Transverse colon (tissue), 4 donors: Measurements from ENCODE around the gene TP53TG5. TPM values are rescaled to one million over a fixed set of nuclear protein-coding genes. Genes with fewer than 3 reads are reported as not detected.
A peak's percentile ranks its signal among the peaks of the same experiment; 100 is the strongest.

Experiments
- DNase-seq: peaks from one replicate; pipeline ENCODE4 v3.0.0-alpha.2; 2019
- H3K27ac ChIP-seq, 4 donors: fragments of 200-600 bp; sonication (generic); 2 replicates each; pipeline ENCODE4 v1.5.1; 2016 to 2018; ENCODE audit warnings: inconsistent platforms in 4 of 4
- H3K27me3 ChIP-seq: fragments of 200-600 bp; sonication (generic); 2 replicates; pipeline ENCODE4 v1.5.1; 2017; ENCODE audit warnings: inconsistent platforms
- H3K36me3 ChIP-seq, 4 donors: fragments of 200-600 bp; sonication (generic); 2 replicates each; pipeline ENCODE4 v1.5.1; 2017 to 2019; ENCODE audit warnings: inconsistent platforms in 4 of 4
- H3K4me1 ChIP-seq, 4 donors: fragments of 200-600 bp; sonication (generic); 2 replicates each; pipeline ENCODE4 v1.5.1; 2017 to 2020; ENCODE audit warnings: inconsistent platforms in 4 of 4
- H3K4me3 ChIP-seq, 4 donors: fragments of 200-600 bp; sonication (generic); 1 replicate in 1 of 4; 2 replicates in 3 of 4; pipeline versions ENCODE4 v1.5.1 to v1.6.1; 2017 to 2019; ENCODE audit warnings: inconsistent platforms in 4 of 4
- H3K9me3 ChIP-seq, 2 donors: fragments of 200-600 bp; sonication (generic); 2 replicates each; pipeline ENCODE4 v1.5.1; 2017 to 2019; ENCODE audit warnings: inconsistent platforms in 2 of 2
- CTCF ChIP-seq, 5 experiments: fragments of 200-600 bp in 3 of 5; fragments of 450-650 bp in 2 of 5; sonication (generic) in 3 of 5; IDR thresholded peaks; 1 replicate in 2 of 5; 2 replicates in 3 of 5; pipeline ENCODE4 v1.5.1; 2016 to 2017; ENCODE audit warnings: antibody characterized with exemption in 5 of 5, inconsistent platforms in 3 of 5, mild to moderate bottlenecking in 2 of 5, moderate library complexity in 1 of 5
- EP300 ChIP-seq: sonication (generic); formaldehyde crosslinking; IDR thresholded peaks from one replicate; pipeline ENCODE4 v1.6.1; 2017; ENCODE audit warnings: antibody characterized with exemption, low read depth
- POLR2A ChIP-seq: fragments of 450-650 bp; IDR thresholded peaks from one replicate; pipeline ENCODE4 v1.6.1; 2016; ENCODE audit warnings: antibody characterized with exemption, mild to moderate bottlenecking, moderate library complexity
- POLR2AphosphoS5 ChIP-seq, 3 donors: sonication (generic); formaldehyde crosslinking; IDR thresholded peaks; one replicate each; pipeline ENCODE4 v1.6.1; 2016; ENCODE audit warnings: antibody characterized with exemption in 3 of 3
- WGBS, 2 donors: methylation state at CpG; one replicate each; pipeline ENCODE4 v1.1.5; 2018; ENCODE audit warnings: low coverage in 1 of 2; 5-methylcytosine and 5-hydroxymethylcytosine counted together
- in situ Hi-C, 4 donors: fragments of 200-750 bp; cut with MboI; loops; one replicate each; pipeline versions ENCODE4 v1.15.0 to v1.15.1; 2017; ENCODE audit warnings: low sequenced_read_pairs in 3 of 4, low pct_ligation_motif_present in 1 of 4, low pct_unique_long_range_greater_than_20kb in 1 of 4
- intact Hi-C: fragments of 100-400 bp; cut with DNase I; formaldehyde crosslinking; loops from one replicate; pipeline ENCODE4 v1.15.1; 2023; ENCODE audit warnings: low total_unique reads
- total RNA-seq, 4 donors: library from RNA; depleted of rRNA; stranded (reverse); fragments of >200 nt; gene quantifications; one replicate each; pipeline ENCODE4 v1.1.0, GENCODE V29; 2016

The TP53TG5 gene
- total RNA-seq, 4 donors from 2014 or later = 0.14 TPM; not detected in 3

GRCh38 chr20:45409521-45410272, 31.6 kb upstream of the TP53TG5 start:
- no peak for DNase-seq
- Histone ChIP-seq H3K27ac (peak overlapping the region; percentile 92 to 97 (median 96)), H3K36me3 (peaks cover 0 to 5% (median 0%) of the 10 kb centered on the region in 4 donors), H3K27me3 (no peaks in the 10 kb centered on the region), H3K4me1 (peaks cover 19 to 59% (median 51%) of the 10 kb centered on the region in 4 donors), H3K4me3 (no peak overlapping the region), H3K9me3 (no peaks in the 10 kb centered on the region)
- intact Hi-C loops = no loop called here
- TF ChIP-seq POLR2AphosphoS5 (IDR thresholded peaks at IDR 0.05) = peak in 1 of 3 donors; percentile 28
- no peak for TF ChIP-seq EP300
- WGBS, 2 donors = 79 to 88% methylated on average over 4 to 7 of the region's 7 CpGs
- in situ Hi-C loops = no loop called here

- Histone ChIP-seq H3K27me3 (no peaks in the 10 kb centered on the region), H3K4me3 (peak overlapping the region in 1 of 4 donors; percentile 86), H3K27ac (peak overlapping the region; percentile 92 to 97 (median 96)), H3K9me3 (no peaks in the 10 kb centered on the region), H3K4me1 (peaks cover 19 to 59% (median 52%) of the 10 kb centered on the region in 4 donors), H3K36me3 (peaks cover 0 to 5% (median 0%) of the 10 kb centered on the region in 4 donors)
- no peak for DNase-seq
- in situ Hi-C loops = no loop called here
- WGBS, 2 donors = 82 to 86% methylated on average over 1 to 7 of the region's 7 CpGs
- intact Hi-C loops = no loop called here
- TF ChIP-seq CTCF (IDR thresholded peaks at IDR 0.05) = no peak
- TF ChIP-seq EP300 = no peak
- no peak for TF ChIP-seq POLR2A
- TF ChIP-seq POLR2AphosphoS5 (IDR thresholded peaks at IDR 0.05) = no peak
These were observed 30.6 kb upstream of the TP53TG5 start for GRCh38 chr20:45408646-45409213.

GRCh38 chr20:45407783-45408645, 29.9 kb upstream of the TP53TG5 start, which contains the start of gene DBNDD2:
TSS of gene DBNDD2 (plus strand) at chr20:45408289. CDS start at chr20:45408468, 179 bp downstream.
- H3K4me1 ChIP-seq = peaks cover 19 to 59% (median 52%) of the 10 kb centered on the region in 4 donors
- intact Hi-C loops (no loop called here), in situ Hi-C loops (no loop called here)
- no peak for DNase-seq
- H3K27me3 ChIP-seq = no peaks in the 10 kb centered on the region
- no peaks in the 10 kb centered on the region for H3K9me3 ChIP-seq
- H3K4me3 ChIP-seq = peak within 1 kb of the TSS; percentile 62 to 93 (median 85)
- peak within 1 kb of the TSS; percentile 92 to 97 (median 96) for H3K27ac ChIP-seq
- 76% methylated on average over 21 of the region's 21 CpGs; no CpG with 5 or more reads in 1 of the 2 donors for WGBS, 2 donors
- H3K36me3 ChIP-seq = peaks cover 0 to 5% (median 0%) of the 10 kb centered on the region in 4 donors
- TF ChIP-seq POLR2AphosphoS5 (IDR thresholded peaks at IDR 0.05) (peak in 1 of 3 donors; percentile 2), EP300 (no peak)

GRCh38 chr20:45407067-45407745, 29.1 kb upstream of the TP53TG5 start:
- Histone ChIP-seq H3K9me3 (no peaks in the 10 kb centered on the region), H3K36me3 (peaks cover 0 to 5% (median 0%) of the 10 kb centered on the region in 4 donors), H3K4me1 (peaks cover 19 to 53% (median 49%) of the 10 kb centered on the region in 4 donors), H3K27me3 (no peaks in the 10 kb centered on the region), H3K4me3 (peak overlapping the region; percentile 62 to 93 (median 85)), H3K27ac (peak overlapping the region; percentile 92 to 97 (median 96))
- peak; percentile 77 for TF ChIP-seq POLR2A
- TF ChIP-seq POLR2AphosphoS5 (IDR thresholded peaks at IDR 0.05) = peak; percentile 54 to 91 (median 77)
- TF ChIP-seq CTCF (IDR thresholded peaks at IDR 0.05) = no peak
- 9 to 29% methylated on average over 5 to 30 of the region's 30 CpGs for WGBS, 2 donors
- in situ Hi-C loops (no loop called here), intact Hi-C loops (no loop called here)
- DNase-seq = peak; percentile 58
